HG03460 (cell line): ENCODE results near the gene ODAD4.

Experiments used
- ATAC-seq: cut with Tn5 transposase; IDR thresholded peaks from one replicate; pipeline ENCODE4 v1.9.1; 2021; ENCODE audit not compliant: unreplicated experiment

The ODAD4 gene

GRCh38 chr17:41930009-41930832 is at the start of gene ODAD4:
ODAD4 (plus strand) TSS chr17:41930617; CDS start chr17:41930724, 107 bp downstream.
- peak; percentile 91 for ATAC-seq

GRCh38 chr17:41882756-41883155 is 47.7 kb upstream of the ODAD4 start:
- ATAC-seq = no peak

- no peak for ATAC-seq
These were observed 44.7 kb upstream of the ODAD4 start for GRCh38 chr17:41885733-41886132.

GRCh38 chr17:41888332-41888965 is 42.0 kb upstream of the ODAD4 start:
- ATAC-seq = no peak

GRCh38 chr17:41891135-41892020 is 39.0 kb upstream of the ODAD4 start:
- ATAC-seq = no peak

GRCh38 chr17:41892021-41892376 is 38.4 kb upstream of the ODAD4 start:
- no peak for ATAC-seq

GRCh38 chr17:41893384-41893783 is 37.0 kb upstream of the ODAD4 start:
- ATAC-seq = no peak

GRCh38 chr17:41894791-41895331 is 35.6 kb upstream of the ODAD4 start:
- ATAC-seq = no peak

GRCh38 chr17:41895617-41896016 is 34.8 kb upstream of the ODAD4 start:
- ATAC-seq = no peak

GRCh38 chr17:41896726-41897125 is 33.7 kb upstream of the ODAD4 start:
- ATAC-seq = no peak

GRCh38 chr17:41901646-41902045 is 28.8 kb upstream of the ODAD4 start:
- ATAC-seq = no peak

- ATAC-seq = no peak
These were observed 26.1 kb upstream of the ODAD4 start for GRCh38 chr17:41904242-41904841.

- no peak for ATAC-seq
These were observed 25.2 kb upstream of the ODAD4 start for GRCh38 chr17:41905172-41905571.

- ATAC-seq = no peak
These were observed 23.8 kb upstream of the ODAD4 start for GRCh38 chr17:41906465-41907184.

GRCh38 chr17:41907185-41907556 is 23.2 kb upstream of the ODAD4 start:
- no peak for ATAC-seq

- no peak for ATAC-seq
These were observed 22.5 kb upstream of the ODAD4 start for GRCh38 chr17:41907633-41908539.

GRCh38 chr17:41909088-41909487 is 21.3 kb upstream of the ODAD4 start:
- no peak for ATAC-seq

GRCh38 chr17:41910701-41911391 is 19.6 kb upstream of the ODAD4 start:
- no peak for ATAC-seq

GRCh38 chr17:41912925-41913324 is 17.5 kb upstream of the ODAD4 start:
- no peak for ATAC-seq
